Endothelial cell of umbilical vein (primary cell): ENCODE measurements around the gene KIAA1671.

ENCODE experiments used
- EZH2 ChIP-seq: IDR thresholded peaks from 2 replicates; pipeline ENCODE4 v1.6.1; 2012; ENCODE audit warnings: borderline replicate concordance, low read depth, mild to moderate bottlenecking, moderate library complexity, low read length, inconsistent platforms; ENCODE audit not compliant: severe bottlenecking
- FOS ChIP-seq: IDR thresholded peaks from 2 replicates; pipeline ENCODE4 v1.6.1; 2011; ENCODE audit warnings: mild to moderate bottlenecking, low read length, moderate library complexity, borderline replicate concordance; ENCODE audit not compliant: insufficient read depth
- JUN ChIP-seq: IDR thresholded peaks from 2 replicates; pipeline ENCODE4 v1.6.1; 2011; ENCODE audit warnings: borderline replicate concordance, low read depth; ENCODE audit not compliant: insufficient read length, insufficient read depth
- TF ChIP-seq, protein P1 (sequence below), 2 donors: IDR thresholded peaks; 1 replicate in 1 of 2; 2 replicates in 1 of 2; pipeline ENCODE4 v1.5.1; 2011; ENCODE audit warnings: low read length in 2 of 2, mild to moderate bottlenecking in 2 of 2, moderate library complexity in 2 of 2, control low read depth in 1 of 2, inconsistent platforms in 1 of 2, low read depth in 1 of 2; ENCODE audit not compliant: insufficient read depth in 1 of 2; ENCODE audit errors: extremely low read depth in 1 of 2

DNA sequence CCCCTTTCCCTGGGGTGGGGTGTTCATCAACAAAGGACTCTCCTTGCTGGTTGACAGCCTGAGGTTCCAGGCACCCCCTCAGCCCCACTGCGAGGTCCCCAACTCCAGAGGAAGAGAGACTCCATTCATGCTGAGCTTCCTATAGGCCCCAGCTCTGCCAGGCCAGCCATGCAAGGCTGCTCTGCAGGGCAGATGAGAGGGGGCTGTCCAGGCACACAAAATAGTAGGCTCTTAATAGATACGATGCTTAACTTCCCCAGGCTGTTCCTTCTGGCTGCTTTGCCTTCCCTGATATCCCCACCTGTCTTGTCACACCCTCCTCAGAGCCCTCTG lies 202.1 kb downstream of the KIAA1671 start:
- TF ChIP-seq JUN (no peak), FOS (no peak), EZH2 (no peak)
- TF ChIP-seq, protein P1, sequence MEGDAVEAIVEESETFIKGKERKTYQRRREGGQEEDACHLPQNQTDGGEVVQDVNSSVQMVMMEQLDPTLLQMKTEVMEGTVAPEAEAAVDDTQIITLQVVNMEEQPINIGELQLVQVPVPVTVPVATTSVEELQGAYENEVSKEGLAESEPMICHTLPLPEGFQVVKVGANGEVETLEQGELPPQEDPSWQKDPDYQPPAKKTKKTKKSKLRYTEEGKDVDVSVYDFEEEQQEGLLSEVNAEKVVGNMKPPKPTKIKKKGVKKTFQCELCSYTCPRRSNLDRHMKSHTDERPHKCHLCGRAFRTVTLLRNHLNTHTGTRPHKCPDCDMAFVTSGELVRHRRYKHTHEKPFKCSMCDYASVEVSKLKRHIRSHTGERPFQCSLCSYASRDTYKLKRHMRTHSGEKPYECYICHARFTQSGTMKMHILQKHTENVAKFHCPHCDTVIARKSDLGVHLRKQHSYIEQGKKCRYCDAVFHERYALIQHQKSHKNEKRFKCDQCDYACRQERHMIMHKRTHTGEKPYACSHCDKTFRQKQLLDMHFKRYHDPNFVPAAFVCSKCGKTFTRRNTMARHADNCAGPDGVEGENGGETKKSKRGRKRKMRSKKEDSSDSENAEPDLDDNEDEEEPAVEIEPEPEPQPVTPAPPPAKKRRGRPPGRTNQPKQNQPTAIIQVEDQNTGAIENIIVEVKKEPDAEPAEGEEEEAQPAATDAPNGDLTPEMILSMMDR (IDR thresholded peaks at IDR 0.05; ENCODE audit: extremely low read depth in 1 of 2, insufficient read depth in 1 of 2, low read depth in 1 of 2, low read length in 2 of 2) = no peak
